Measurements from ENCODE around the gene IL1R1. TPM values are rescaled to one million over a fixed set of nuclear protein-coding genes. Genes with fewer than 3 reads are reported as not detected.
"Not testable (repeated sequence)": the region's sequence is repeated elsewhere in the genome, so short reads cannot be mapped to it uniquely, and the experiment has no call there.

Gene IL1R1
- total RNA-seq, 1 donor from 2014 or later = 1.0 TPM

DNA sequence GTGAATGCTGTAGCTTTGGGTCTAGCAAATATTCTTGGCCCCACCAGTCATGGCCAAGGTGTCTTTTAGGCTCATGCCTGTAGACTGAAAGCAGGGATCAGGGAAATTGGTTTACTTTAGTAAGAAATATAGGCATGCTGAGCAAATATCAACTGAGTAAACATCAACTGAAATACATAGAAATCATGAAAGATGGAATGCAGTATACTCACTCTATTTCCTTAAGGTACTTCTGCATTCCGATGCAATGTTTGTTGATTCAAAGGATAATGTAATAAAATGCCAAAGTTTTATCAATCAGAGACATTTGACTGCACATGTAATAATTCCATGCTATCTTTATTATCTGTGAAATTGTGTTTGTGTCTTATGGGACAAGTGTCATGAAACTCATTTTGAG, 19.6 kb upstream of the IL1R1 start:
- no peak for DNase-seq (ENCODE audit: low spot score)
- Mint-ChIP-seq H3K4me1 (ENCODE audit: unreplicated experiment) (no peaks in the 10 kb centered on the region), H3K27me3 (ENCODE audit: unreplicated experiment) (peaks cover 3% of the 10 kb centered on the region), H3K9me3 (ENCODE audit: unreplicated experiment) (no peaks in the 10 kb centered on the region), H3K36me3 (ENCODE audit: low read depth, unreplicated experiment) (no peaks in the 10 kb centered on the region), H3K27ac (ENCODE audit: unreplicated experiment) (no peak overlapping the region), H3K4me3 (ENCODE audit: unreplicated experiment) (no peak overlapping the region)
- TF ChIP-seq CTCF (IDR thresholded peaks at IDR 0.05; ENCODE audit: unreplicated experiment) = no peak

DNA sequence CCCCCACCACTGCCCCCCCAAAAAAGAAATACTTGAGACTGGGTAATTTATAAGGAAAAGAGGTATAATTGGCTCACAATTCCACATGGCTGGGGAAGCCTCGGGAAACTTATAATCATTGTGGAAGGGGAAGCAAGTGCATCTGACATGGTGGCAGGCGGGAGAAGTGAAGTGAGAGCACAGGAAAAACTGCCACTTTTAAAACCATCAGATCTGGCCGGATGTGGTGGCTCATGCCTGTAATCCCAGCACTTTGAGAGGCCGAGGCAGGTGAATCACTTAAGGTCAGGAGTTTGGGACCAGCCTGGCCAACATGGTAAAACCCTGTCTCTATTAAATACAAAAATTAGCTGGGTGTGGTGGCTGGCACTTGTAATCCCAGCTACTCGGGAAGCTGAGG, 18.1 kb upstream of the IL1R1 start:
- not testable (repeated sequence) for H3K36me3 Mint-ChIP-seq (ENCODE audit: low read depth, unreplicated experiment); H3K27ac Mint-ChIP-seq (ENCODE audit: unreplicated experiment); H3K9me3 Mint-ChIP-seq (ENCODE audit: unreplicated experiment); H3K4me1 Mint-ChIP-seq (ENCODE audit: unreplicated experiment); DNase-seq (ENCODE audit: low spot score); H3K4me3 Mint-ChIP-seq (ENCODE audit: unreplicated experiment); H3K27me3 Mint-ChIP-seq (ENCODE audit: unreplicated experiment)

GRCh38 chr2:102126169-102126568, 16.4 kb upstream of the IL1R1 start:
- no peak for TF ChIP-seq CTCF (IDR thresholded peaks at IDR 0.05; ENCODE audit: unreplicated experiment)
- Mint-ChIP-seq H3K4me1 (ENCODE audit: unreplicated experiment) (peaks cover 3% of the 10 kb centered on the region), H3K4me3 (ENCODE audit: unreplicated experiment) (no peak overlapping the region)

DNA sequence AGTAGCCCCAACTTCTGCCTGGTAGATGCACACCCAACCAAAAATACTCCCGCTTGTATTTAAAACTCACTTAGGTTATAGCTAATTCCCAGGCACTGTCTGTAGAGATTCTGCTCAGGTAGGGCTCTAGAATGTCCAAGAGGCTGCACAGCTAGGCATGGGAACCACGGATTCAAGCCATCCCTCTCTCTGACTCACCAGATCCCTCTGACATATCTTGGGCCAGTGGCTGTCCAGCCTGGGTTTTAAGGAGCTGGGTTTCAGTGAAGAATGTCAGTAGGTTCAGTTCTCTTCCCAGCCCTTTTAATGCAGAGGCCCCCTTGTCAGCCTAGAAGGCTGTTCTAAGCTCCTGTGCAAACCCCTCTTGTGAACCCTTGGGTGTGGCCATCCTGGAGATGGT, 15.9 kb upstream of the IL1R1 start:
- Mint-ChIP-seq H3K36me3 (ENCODE audit: low read depth, unreplicated experiment) (no peaks in the 10 kb centered on the region), H3K27ac (ENCODE audit: unreplicated experiment) (no peak overlapping the region), H3K9me3 (ENCODE audit: unreplicated experiment) (no peaks in the 10 kb centered on the region), H3K27me3 (ENCODE audit: unreplicated experiment) (no peaks in the 10 kb centered on the region), H3K4me3 (ENCODE audit: unreplicated experiment) (no peak overlapping the region), H3K4me1 (ENCODE audit: unreplicated experiment) (peaks cover 3% of the 10 kb centered on the region)
- no peak for DNase-seq (ENCODE audit: low spot score)
- TF ChIP-seq CTCF (IDR thresholded peaks at IDR 0.05; ENCODE audit: unreplicated experiment) = no peak

More at GRCh38 chr2:102126169-102126568, 16.4 kb upstream of the IL1R1 start:
- H3K27me3 Mint-ChIP-seq (ENCODE audit: unreplicated experiment) = peaks cover 3% of the 10 kb centered on the region
- H3K27ac Mint-ChIP-seq (ENCODE audit: unreplicated experiment) = no peak overlapping the region
- no peak for DNase-seq (ENCODE audit: low spot score)
- H3K36me3 Mint-ChIP-seq (ENCODE audit: low read depth, unreplicated experiment) = no peaks in the 10 kb centered on the region
- no peaks in the 10 kb centered on the region for H3K9me3 Mint-ChIP-seq (ENCODE audit: unreplicated experiment)

GRCh38 chr2:102129082-102129481, 13.5 kb upstream of the IL1R1 start:
- Mint-ChIP-seq H3K9me3 (ENCODE audit: unreplicated experiment) (no peaks in the 10 kb centered on the region), H3K4me1 (ENCODE audit: unreplicated experiment) (peaks cover 3% of the 10 kb centered on the region), H3K36me3 (ENCODE audit: low read depth, unreplicated experiment) (no peaks in the 10 kb centered on the region), H3K4me3 (ENCODE audit: unreplicated experiment) (no peak overlapping the region), H3K27me3 (ENCODE audit: unreplicated experiment) (no peaks in the 10 kb centered on the region), H3K27ac (ENCODE audit: unreplicated experiment) (no peak overlapping the region)
- no peak for DNase-seq (ENCODE audit: low spot score)
- TF ChIP-seq CTCF (IDR thresholded peaks at IDR 0.05; ENCODE audit: unreplicated experiment) = no peak
